GM12801 (cell line): ENCODE measurements around the gene CPA2.

Experiments
- TF ChIP-seq, protein P1 (sequence below): IDR thresholded peaks from one replicate; pipeline ENCODE4 v1.5.1; 2011; ENCODE audit warnings: control low read depth; ENCODE audit not compliant: insufficient read length; ENCODE audit errors: extremely low read depth

Gene CPA2

DNA sequence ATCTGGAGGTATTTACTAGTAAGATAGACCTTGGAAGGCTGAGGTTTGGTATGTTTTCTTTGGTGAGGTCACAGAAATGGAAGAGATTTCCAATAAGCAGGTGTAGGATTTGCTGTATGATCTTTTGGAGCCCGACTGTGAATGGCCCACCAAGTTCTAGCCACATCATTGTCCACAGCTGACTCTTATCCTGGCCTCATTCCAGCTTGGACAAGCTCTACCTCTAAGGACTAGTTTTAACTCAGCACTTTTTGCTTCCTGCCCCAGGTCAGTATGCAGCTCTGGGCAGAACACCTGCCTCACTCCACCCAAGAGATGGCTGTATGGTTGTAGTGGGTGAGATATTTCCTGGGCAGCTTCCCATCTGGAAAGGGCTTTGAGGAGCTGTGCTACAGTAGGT lies 20.2 kb downstream of the CPA2 start:
- TF ChIP-seq, protein P1, sequence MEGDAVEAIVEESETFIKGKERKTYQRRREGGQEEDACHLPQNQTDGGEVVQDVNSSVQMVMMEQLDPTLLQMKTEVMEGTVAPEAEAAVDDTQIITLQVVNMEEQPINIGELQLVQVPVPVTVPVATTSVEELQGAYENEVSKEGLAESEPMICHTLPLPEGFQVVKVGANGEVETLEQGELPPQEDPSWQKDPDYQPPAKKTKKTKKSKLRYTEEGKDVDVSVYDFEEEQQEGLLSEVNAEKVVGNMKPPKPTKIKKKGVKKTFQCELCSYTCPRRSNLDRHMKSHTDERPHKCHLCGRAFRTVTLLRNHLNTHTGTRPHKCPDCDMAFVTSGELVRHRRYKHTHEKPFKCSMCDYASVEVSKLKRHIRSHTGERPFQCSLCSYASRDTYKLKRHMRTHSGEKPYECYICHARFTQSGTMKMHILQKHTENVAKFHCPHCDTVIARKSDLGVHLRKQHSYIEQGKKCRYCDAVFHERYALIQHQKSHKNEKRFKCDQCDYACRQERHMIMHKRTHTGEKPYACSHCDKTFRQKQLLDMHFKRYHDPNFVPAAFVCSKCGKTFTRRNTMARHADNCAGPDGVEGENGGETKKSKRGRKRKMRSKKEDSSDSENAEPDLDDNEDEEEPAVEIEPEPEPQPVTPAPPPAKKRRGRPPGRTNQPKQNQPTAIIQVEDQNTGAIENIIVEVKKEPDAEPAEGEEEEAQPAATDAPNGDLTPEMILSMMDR: no peak

DNA sequence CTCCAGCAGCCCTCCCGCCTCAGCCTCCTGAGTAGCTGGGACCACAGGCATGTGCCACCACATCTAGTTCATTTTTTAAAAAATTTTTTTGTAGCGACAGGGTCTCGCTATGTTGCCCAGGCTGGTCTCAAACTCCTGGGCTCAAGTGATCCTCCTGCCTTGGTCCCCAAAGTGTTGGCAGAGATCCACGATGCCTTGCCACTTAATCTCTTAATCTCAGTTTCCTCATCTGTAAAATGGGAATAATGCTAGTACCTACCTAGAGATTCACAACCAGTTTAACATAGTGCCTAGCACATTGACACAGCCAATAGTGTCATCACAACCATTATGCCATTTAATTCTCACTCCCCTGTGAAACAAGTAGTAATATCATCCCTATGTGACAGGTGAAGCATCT lies 21.5 kb downstream of the CPA2 start:
- TF ChIP-seq, protein P1: no peak

DNA sequence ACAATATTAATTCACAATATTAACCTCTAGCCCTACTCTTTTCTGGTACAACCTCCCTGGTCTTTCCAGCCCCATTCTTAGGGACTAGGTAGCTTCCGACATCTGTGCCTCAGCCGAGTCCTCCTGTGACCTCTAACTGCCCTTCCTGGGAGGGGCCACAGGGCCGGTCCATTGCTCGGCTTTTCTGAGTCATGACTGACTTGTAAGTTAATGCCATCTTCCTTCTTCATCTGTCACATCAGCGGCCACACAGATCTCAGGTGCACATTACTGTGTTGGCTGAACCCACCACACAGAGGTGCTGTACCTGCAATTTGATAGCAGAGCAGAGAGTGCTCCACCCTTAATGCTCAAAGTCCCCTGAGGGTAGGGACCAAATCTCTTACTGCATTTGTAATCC lies 22.2 kb downstream of the CPA2 start:
- TF ChIP-seq, protein P1: no peak

DNA sequence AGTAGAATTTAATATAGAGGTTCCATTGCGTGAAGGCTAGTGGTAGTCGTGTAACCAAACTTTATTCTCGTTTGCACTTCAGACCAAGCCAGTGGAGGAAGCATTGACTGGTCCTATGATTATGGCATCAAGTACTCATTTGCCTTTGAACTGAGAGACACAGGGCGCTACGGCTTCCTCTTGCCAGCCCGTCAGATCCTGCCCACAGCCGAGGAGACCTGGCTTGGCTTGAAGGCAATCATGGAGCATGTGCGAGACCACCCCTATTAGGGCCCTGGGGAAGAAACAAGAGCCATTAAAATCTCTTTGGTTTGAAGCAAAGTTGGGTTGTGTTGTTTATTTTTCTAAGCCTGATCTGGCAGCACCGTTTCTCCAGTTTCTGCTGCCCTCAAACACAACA lies 22.8 kb downstream of the CPA2 start:
- TF ChIP-seq, protein P1: no peak

DNA sequence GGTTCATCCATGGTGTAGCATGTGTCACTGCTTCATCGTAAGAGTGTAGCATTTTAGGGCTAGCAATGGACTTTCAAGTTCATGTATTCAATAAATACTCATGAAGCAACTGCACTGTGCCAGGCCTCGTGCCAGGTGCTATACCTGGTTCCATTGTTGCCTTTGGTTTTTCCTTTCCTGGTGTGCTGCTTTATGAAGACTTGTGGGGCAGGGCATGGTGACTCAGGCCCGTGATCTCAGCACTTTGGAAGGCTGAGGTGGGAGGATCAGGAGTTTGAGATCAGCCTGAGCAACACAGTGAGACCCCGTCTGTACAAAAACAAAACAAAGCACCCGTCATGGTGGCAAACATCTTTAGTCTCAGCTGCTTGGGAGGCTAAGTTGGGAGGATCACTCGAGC lies 24.1 kb downstream of the CPA2 start:
- TF ChIP-seq, protein P1: no peak

DNA sequence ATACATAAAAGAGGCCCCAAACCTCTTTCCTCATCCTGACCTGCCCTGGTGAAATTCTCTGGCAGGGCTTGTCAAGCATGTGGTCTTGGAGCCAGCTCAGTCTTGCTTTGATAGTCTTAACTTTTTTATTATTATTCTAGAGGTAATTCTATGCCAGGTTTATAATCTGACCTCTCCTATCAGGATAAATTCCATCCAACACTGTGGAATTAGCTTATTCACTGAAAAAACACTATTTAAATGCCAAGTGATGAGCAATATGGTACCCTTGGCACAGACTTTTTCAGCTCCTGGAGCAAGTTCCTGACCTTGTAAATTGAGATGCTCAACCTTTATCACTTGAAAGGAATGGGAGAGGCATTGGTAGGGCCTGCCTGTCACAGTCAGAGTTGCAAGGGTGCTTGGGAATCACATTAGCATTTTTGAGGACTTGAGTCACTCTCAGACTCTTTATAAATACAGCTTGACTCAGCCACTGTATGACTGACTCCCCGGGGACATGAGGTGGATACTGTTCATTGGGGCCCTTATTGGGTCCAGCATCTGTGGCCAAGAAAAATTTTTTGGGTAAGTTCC lies 26.1 kb downstream of the CPA2 start, which contains the start of gene CPA4:
CPA4 (plus strand) TSS at position 480 of the 576 bp plus-strand sequence; CDS start at position 500, 20 bp downstream.
- TF ChIP-seq, protein P1: no peak

DNA sequence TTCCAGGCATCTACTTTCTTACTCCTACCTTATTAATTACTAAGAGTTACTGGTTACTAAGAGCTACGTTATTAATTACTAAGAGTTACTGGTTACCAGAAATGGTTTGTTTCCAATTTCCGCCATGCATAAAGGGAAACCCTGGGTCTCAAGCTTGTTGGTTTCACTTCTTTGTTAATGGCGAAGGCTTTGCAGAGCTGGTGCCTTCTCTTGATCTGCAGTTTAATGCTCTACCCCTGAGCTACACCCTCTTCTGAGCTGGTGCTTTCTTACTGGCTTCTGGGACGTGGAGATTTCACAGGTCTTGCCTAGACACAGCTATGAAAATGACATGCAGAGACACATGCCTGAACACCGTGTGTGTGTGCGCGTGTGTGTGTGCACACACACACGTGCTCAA lies 26.9 kb downstream of the CPA2 start:
- TF ChIP-seq, protein P1: no peak

DNA sequence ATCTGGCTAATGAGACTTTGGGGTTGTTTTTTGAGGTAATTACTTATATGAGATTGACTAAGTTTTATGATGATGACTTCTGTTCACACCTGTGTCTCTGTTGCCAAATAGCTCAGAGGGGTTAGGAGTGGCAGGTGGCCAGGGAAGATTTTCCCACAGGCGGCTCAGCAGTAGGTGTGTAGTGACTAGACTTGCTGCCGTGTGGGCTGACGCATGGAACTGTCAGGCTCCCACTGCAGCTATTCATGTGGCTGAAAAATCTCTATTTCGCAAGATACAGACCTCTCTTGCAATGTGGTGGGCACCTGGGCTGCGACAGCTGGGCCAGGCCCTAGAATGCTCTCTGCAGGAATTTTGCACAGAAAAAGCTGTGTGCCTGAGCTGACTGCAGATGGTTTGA lies 27.7 kb downstream of the CPA2 start:
- TF ChIP-seq, protein P1: no peak
